HAP-1 (cell line): ENCODE measurements around the gene NT5DC3.

Source experiments
- DNase-seq, 2 experiments: peaks; one replicate each; pipeline ENCODE4 v3.0.0-alpha.2; 2016 to 2020; ENCODE audit warnings: low spot score in 2 of 2
- H3K27me3 ChIP-seq: fragments of 250-450 bp; sonication (Bioruptor Pico); 2 replicates; pipeline ENCODE4 v1.5.1; 2020; ENCODE audit warnings: low read depth, mild to moderate bottlenecking, moderate library complexity
- H3K36me3 ChIP-seq: fragments of 250-450 bp; sonication (Bioruptor Pico); replicated peaks from 2 replicates; pipeline ENCODE4 v1.5.1; 2020; ENCODE audit warnings: mild to moderate bottlenecking
- H3K4me1 ChIP-seq: fragments of 250-450 bp; sonication (Bioruptor Pico); 2 replicates; pipeline ENCODE4 v1.5.1; 2020; ENCODE audit warnings: mild to moderate bottlenecking
- H3K4me3 ChIP-seq: fragments of 250-450 bp; sonication (Bioruptor Pico); 2 replicates; pipeline ENCODE4 v1.5.1; 2020; ENCODE audit warnings: mild to moderate bottlenecking, moderate library complexity
- H3K9me3 ChIP-seq: fragments of 250-450 bp; sonication (Bioruptor Pico); 2 replicates; pipeline ENCODE4 v1.5.1; 2020; ENCODE audit warnings: mild to moderate bottlenecking, moderate library complexity
- in situ Hi-C: fragments of 300-500 bp; cut with MboI; formaldehyde crosslinking; loops from 3 replicates; pipeline ENCODE4 v1.14.3; 2020; ENCODE audit warnings: low sequenced_read_pairs, inconsistent platforms, mixed read lengths

Gene NT5DC3

GRCh38 chr12:103875666-103876065 lies 34.6 kb upstream of the NT5DC3 start:
- no peak overlapping the region for H3K4me3 ChIP-seq
- H3K4me1 ChIP-seq = no peaks in the 10 kb centered on the region; the same call in 1 of the 2 replicates
- no peaks in the 10 kb centered on the region for H3K27me3 ChIP-seq
- DNase-seq = no peak
- no peaks in the 10 kb centered on the region for H3K36me3 ChIP-seq
- in situ Hi-C loops = no loop called here
- H3K9me3 ChIP-seq = no peaks in the 10 kb centered on the region

GRCh38 chr12:103868215-103868614 lies 27.2 kb upstream of the NT5DC3 start:
- Histone ChIP-seq H3K4me1 (no peaks in the 10 kb centered on the region), H3K9me3 (no peaks in the 10 kb centered on the region), H3K4me3 (no peak overlapping the region), H3K27me3 (no peaks in the 10 kb centered on the region), H3K36me3 (no peaks in the 10 kb centered on the region)
- in situ Hi-C loops = no loop called here
- no peak for DNase-seq

GRCh38 chr12:103865151-103865730 lies 24.2 kb upstream of the NT5DC3 start:
- no peaks in the 10 kb centered on the region for H3K36me3 ChIP-seq
- H3K4me1 ChIP-seq = no peaks in the 10 kb centered on the region
- no peak overlapping the region for H3K4me3 ChIP-seq
- no peaks in the 10 kb centered on the region for H3K27me3 ChIP-seq
- no peaks in the 10 kb centered on the region for H3K9me3 ChIP-seq
- no peak for DNase-seq
- in situ Hi-C loops = no loop called here

- in situ Hi-C loops = no loop called here
- H3K9me3 ChIP-seq = no peaks in the 10 kb centered on the region
- no peak for DNase-seq
- no peaks in the 10 kb centered on the region for H3K36me3 ChIP-seq
- no peak overlapping the region for H3K4me3 ChIP-seq
- H3K4me1 ChIP-seq = no peaks in the 10 kb centered on the region
- H3K27me3 ChIP-seq = no peaks in the 10 kb centered on the region
Measured at GRCh38 chr12:103864710-103865109, 23.7 kb upstream of the NT5DC3 start.

GRCh38 chr12:103858953-103859601 lies 18.0 kb upstream of the NT5DC3 start:
- H3K27me3 ChIP-seq = no peaks in the 10 kb centered on the region
- no peaks in the 10 kb centered on the region for H3K4me1 ChIP-seq
- no peak for DNase-seq
- no peaks in the 10 kb centered on the region for H3K9me3 ChIP-seq
- in situ Hi-C loops = no loop called here
- H3K4me3 ChIP-seq = no peak overlapping the region
- no peaks in the 10 kb centered on the region for H3K36me3 ChIP-seq

GRCh38 chr12:103858335-103858734 lies 17.3 kb upstream of the NT5DC3 start:
- no peak for DNase-seq
- in situ Hi-C loops = no loop called here
- Histone ChIP-seq H3K36me3 (no peaks in the 10 kb centered on the region), H3K4me1 (no peaks in the 10 kb centered on the region), H3K9me3 (no peaks in the 10 kb centered on the region), H3K27me3 (no peaks in the 10 kb centered on the region), H3K4me3 (no peak overlapping the region)

GRCh38 chr12:103857164-103857563 lies 16.1 kb upstream of the NT5DC3 start:
- Histone ChIP-seq H3K4me1 (peaks cover 3% of the 10 kb centered on the region; the same call in 1 of the 2 replicates), H3K4me3 (no peak overlapping the region), H3K36me3 (no peaks in the 10 kb centered on the region), H3K9me3 (no peaks in the 10 kb centered on the region), H3K27me3 (no peaks in the 10 kb centered on the region)
- no peak for DNase-seq
- in situ Hi-C loops = no loop called here

- peaks cover 3% of the 10 kb centered on the region; the same call in 1 of the 2 replicates for H3K4me1 ChIP-seq
- no peaks in the 10 kb centered on the region for H3K27me3 ChIP-seq
- no peak overlapping the region for H3K4me3 ChIP-seq
- in situ Hi-C loops = no loop called here
- no peaks in the 10 kb centered on the region for H3K36me3 ChIP-seq
- no peak for DNase-seq
- H3K9me3 ChIP-seq = no peaks in the 10 kb centered on the region
Measured at GRCh38 chr12:103855896-103856657, 15.0 kb upstream of the NT5DC3 start.

GRCh38 chr12:103855036-103855712 lies 14.1 kb upstream of the NT5DC3 start:
- no peak for DNase-seq
- in situ Hi-C loops = no loop called here
- Histone ChIP-seq H3K27me3 (no peaks in the 10 kb centered on the region), H3K9me3 (no peaks in the 10 kb centered on the region), H3K4me3 (no peak overlapping the region), H3K4me1 (peaks cover 3% of the 10 kb centered on the region; the same call in 1 of the 2 replicates), H3K36me3 (no peaks in the 10 kb centered on the region)

- no peak for DNase-seq
- H3K9me3 ChIP-seq = no peaks in the 10 kb centered on the region
- no peaks in the 10 kb centered on the region for H3K27me3 ChIP-seq
Measured at GRCh38 chr12:103854372-103854973, 13.4 kb upstream of the NT5DC3 start.

GRCh38 chr12:103852498-103852997 lies 11.5 kb upstream of the NT5DC3 start:
- no peaks in the 10 kb centered on the region for H3K9me3 ChIP-seq
- no peak overlapping the region for H3K4me3 ChIP-seq
- peaks cover 3% of the 10 kb centered on the region; the same call in 1 of the 2 replicates for H3K4me1 ChIP-seq
- DNase-seq = no peak
- H3K36me3 ChIP-seq = no peaks in the 10 kb centered on the region
- H3K27me3 ChIP-seq = no peaks in the 10 kb centered on the region
- in situ Hi-C loops = no loop called here

More at GRCh38 chr12:103854372-103854973, 13.4 kb upstream of the NT5DC3 start:
- Histone ChIP-seq H3K36me3 (no peaks in the 10 kb centered on the region), H3K4me3 (no peak overlapping the region), H3K4me1 (peaks cover 3% of the 10 kb centered on the region; the same call in 1 of the 2 replicates)
- in situ Hi-C loops = no loop called here

- Histone ChIP-seq H3K36me3 (no peaks in the 10 kb centered on the region), H3K4me1 (peaks cover 3% of the 10 kb centered on the region; the same call in 1 of the 2 replicates), H3K27me3 (no peaks in the 10 kb centered on the region), H3K4me3 (no peak overlapping the region), H3K9me3 (no peaks in the 10 kb centered on the region)
- no peak for DNase-seq
- in situ Hi-C loops = no loop called here
Measured at GRCh38 chr12:103851127-103851526, 10.1 kb upstream of the NT5DC3 start.

- Histone ChIP-seq H3K4me1 (peaks cover 3% of the 10 kb centered on the region; the same call in 1 of the 2 replicates), H3K4me3 (no peak overlapping the region), H3K27me3 (no peaks in the 10 kb centered on the region), H3K9me3 (no peaks in the 10 kb centered on the region), H3K36me3 (no peaks in the 10 kb centered on the region)
- in situ Hi-C loops = no loop called here
- DNase-seq = no peak
Measured at GRCh38 chr12:103850429-103850828, 9.4 kb upstream of the NT5DC3 start.
